HS-5 (cell line): ENCODE measurements around the gene ROMO1.
"Not testable (repeated sequence)": the region's sequence is repeated elsewhere in the genome, so short reads cannot be mapped to it uniquely, and the experiment has no call there.

Experiments
- DNase-seq: peaks from one replicate; pipeline ENCODE4 v3.0.0-alpha.2; 2012; ENCODE audit warnings: low read depth

Gene ROMO1

GRCh38 chr20:35710884-35711587, 11.8 kb downstream of the ROMO1 start:
- DNase-seq: no peak

GRCh38 chr20:35711588-35712209, 12.5 kb downstream of the ROMO1 start:
- no peak for DNase-seq

- DNase-seq: not testable (repeated sequence)
These were observed 13.9 kb downstream of the ROMO1 start for GRCh38 chr20:35713120-35713519.

GRCh38 chr20:35714127-35714526, 14.9 kb downstream of the ROMO1 start:
- no peak for DNase-seq

- DNase-seq: no peak
These were observed 16.4 kb downstream of the ROMO1 start for GRCh38 chr20:35715652-35716051.

GRCh38 chr20:35716330-35716729, 17.1 kb downstream of the ROMO1 start:
- DNase-seq: no peak

GRCh38 chr20:35718321-35718720, 19.1 kb downstream of the ROMO1 start:
- DNase-seq: not testable (repeated sequence)

GRCh38 chr20:35718972-35719635, 19.9 kb downstream of the ROMO1 start:
- no peak for DNase-seq

- DNase-seq: no peak
These were observed 20.5 kb downstream of the ROMO1 start for GRCh38 chr20:35719717-35720116.

GRCh38 chr20:35720165-35721123, 21.2 kb downstream of the ROMO1 start:
- DNase-seq: no peak

GRCh38 chr20:35721219-35721618, 22.0 kb downstream of the ROMO1 start:
- DNase-seq: no peak

- no peak for DNase-seq
These were observed 22.4 kb downstream of the ROMO1 start for GRCh38 chr20:35721621-35722020.

- DNase-seq: not testable (repeated sequence)
These were observed 24.1 kb downstream of the ROMO1 start for GRCh38 chr20:35723275-35723639.

- DNase-seq: not testable (repeated sequence)
These were observed 24.6 kb downstream of the ROMO1 start for GRCh38 chr20:35723652-35724320.

- no peak for DNase-seq
These were observed 25.4 kb downstream of the ROMO1 start for GRCh38 chr20:35724321-35725230.

GRCh38 chr20:35726842-35727711, 27.9 kb downstream of the ROMO1 start:
- DNase-seq: no peak

- no peak for DNase-seq
These were observed 30.1 kb downstream of the ROMO1 start for GRCh38 chr20:35729283-35729807.

GRCh38 chr20:35729836-35730582, 30.8 kb downstream of the ROMO1 start:
- DNase-seq: no peak
